Pancreas (tissue), 10 donors: ENCODE data around the gene WHRN. TPM values are rescaled to one million over a fixed set of nuclear protein-coding genes. Genes with fewer than 3 reads are reported as not detected.

Experiments
- ATAC-seq, 4 donors: fragments of 200-7000 bp; cut with Tn5 transposase; one replicate each; pipeline versions ENCODE4 v1.8.0 to v1.9.1; 2020; ENCODE audit warnings: mild to moderate bottlenecking in 4 of 4, moderate library complexity in 4 of 4
- DNase-seq, 6 donors: peaks; one replicate each; pipeline ENCODE4 v3.0.0-alpha.2; 2020
- FAIRE-seq: peaks from 2 replicates; lab custom pipeline; 2012; peaks lifted over from hg19 to GRCh38; lab: Jason Lieb, UNC
- H3K27ac ChIP-seq, 4 donors: fragments of 200-600 bp; sonication (generic); 1 replicate in 3 of 4; 2 replicates in 1 of 4; pipeline versions ENCODE4 v1.5.0 to v1.8.0; 2020
- H3K27me3 ChIP-seq, 4 donors: fragments of 200-600 bp; one replicate each; pipeline ENCODE4 v1.8.0; 2021
- H3K36me3 ChIP-seq, 3 donors: fragments of 200-600 bp; sonication (generic) in 1 of 3; one replicate each; pipeline versions ENCODE4 v1.5.0 to v1.8.0; 2020 to 2021
- H3K4me1 ChIP-seq, 3 donors: fragments of 200-600 bp; one replicate each; pipeline ENCODE4 v1.8.0; 2021
- H3K4me3 ChIP-seq, 4 donors: fragments of 200-600 bp; sonication (generic) in 2 of 4; one replicate each; pipeline versions ENCODE4 v1.5.0 to v1.8.0; 2020 to 2021
- H3K9me3 ChIP-seq, 4 donors: fragments of 200-600 bp; one replicate each; pipeline ENCODE4 v1.8.0; 2021
- CTCF ChIP-seq, 4 donors: fragments of 200-600 bp; sonication (generic) in 3 of 4; IDR thresholded peaks; one replicate each; pipeline versions ENCODE4 v1.5.0 to v1.8.0; 2021; ENCODE audit warnings: antibody characterized with exemption in 4 of 4
- WGBS, 2 donors: extraction: QIAGEN DNeasy Blood & Tissue Kit; methylation state at CpG; one replicate each; pipeline ENCODE4 v1.1.7; 2013; 5-methylcytosine and 5-hydroxymethylcytosine counted together
- intact Hi-C, 3 donors: fragments of 100-400 bp; cut with DNase I; formaldehyde crosslinking; loops; one replicate each; pipeline versions ENCODE4 v1.11.1 to v1.14.2; 2022
- polyA plus RNA-seq, 2 donors: library from polyadenylated mRNA; stranded (reverse); fragments of 200-250 nt; gene quantifications; one replicate each; pipeline ENCODE4 v1.2.3, GENCODE V29; 2013
- total RNA-seq, 6 donors: library from RNA; stranded (reverse); fragmentation: NEBNext Ultra II Directional in 4 of 6; extraction: Animal tissue kit (Norgen Biotek cat#: 25700) in 4 of 6; gene quantifications; one replicate each; pipeline versions ENCODE4 v1.2.1 to v1.2.4, GENCODE V29; 2021 to 2023
- donor health status: healthy with polysubstance abuse.
- donor health status: DM: no; HTN: no; CAD: no; lungs with moderate emphysema.
- donor health status: DM: no; HTN: no; CAD: no.
- donor health status: control.
- donor health status: control.
- donor health status: Bipolar disorder and iron deficiency.
- donor health status: DM: yes; HTN: yes; CAD: no.
- donor health status: DM: no; HTN: no; CAD: no.
- donor health status: DM: no; HTN: no; CAD: no.
- donor health status: DM: yes; HTN: yes; CAD: no.

WHRN gene
- total and polyA plus RNA-seq, 8 donors: 6.7 to 32.2 (median 8.6) TPM

- Histone ChIP-seq H3K4me1 (no peaks in the 10 kb centered on the region), H3K4me3 (no peak overlapping the region), H3K9me3 (no peaks in the 10 kb centered on the region), H3K36me3 (no peaks in the 10 kb centered on the region), H3K27ac (no peak overlapping the region), H3K27me3 (no peaks in the 10 kb centered on the region)
- intact Hi-C loops: loop anchor here in 1 of 3 donors (10.0 kb wide), 1 partner anchor 222 kb away; no protein-coding TSS in a partner anchor
- no peak for FAIRE-seq
- WGBS, 2 donors: 91 to 95% methylated on average over 14 of the region's 14 CpGs
- DNase-seq: peak in 1 of 6 donors; percentile 22
- TF ChIP-seq CTCF (IDR thresholded peaks at IDR 0.05): no peak
- no peak for ATAC-seq
Observed at GRCh38 chr9:114423181-114423580, 82.1 kb downstream of the WHRN start.

- ATAC-seq (no peak), DNase-seq (peak in 1 of 6 donors; percentile 37), FAIRE-seq (no peak)
- Histone ChIP-seq H3K36me3 (no peaks in the 10 kb centered on the region), H3K27ac (no peak overlapping the region), H3K4me3 (no peak overlapping the region), H3K4me1 (no peaks in the 10 kb centered on the region), H3K27me3 (no peaks in the 10 kb centered on the region), H3K9me3 (no peaks in the 10 kb centered on the region)
- no peak for TF ChIP-seq CTCF (IDR thresholded peaks at IDR 0.05)
- intact Hi-C loops: loop anchor here in 1 of 3 donors (10.0 kb wide), 1 partner anchor 224 kb away; no protein-coding TSS in a partner anchor
- 74 to 88% methylated on average over 2 of the region's 2 CpGs for WGBS, 2 donors
Observed at GRCh38 chr9:114421147-114421546, 84.1 kb downstream of the WHRN start.

GRCh38 chr9:114419796-114420195 lies 85.5 kb downstream of the WHRN start:
- H3K27ac ChIP-seq: no peak overlapping the region
- H3K9me3 ChIP-seq: no peaks in the 10 kb centered on the region
- TF ChIP-seq CTCF (IDR thresholded peaks at IDR 0.05): no peak
- no peak overlapping the region for H3K4me3 ChIP-seq
- WGBS, 2 donors: 90 to 98% methylated on average over 8 of the region's 8 CpGs
- no peaks in the 10 kb centered on the region for H3K4me1 ChIP-seq
- intact Hi-C loops: loop anchor here in 1 of 3 donors (10.0 kb wide), 1 partner anchor 225 kb away; no protein-coding TSS in a partner anchor
- no peak for FAIRE-seq
- no peak for DNase-seq
- H3K36me3 ChIP-seq: no peaks in the 10 kb centered on the region
- H3K27me3 ChIP-seq: no peaks in the 10 kb centered on the region
- no peak for ATAC-seq

- no peak for ATAC-seq
- Histone ChIP-seq H3K4me3 (no peak overlapping the region), H3K27ac (no peak overlapping the region), H3K9me3 (no peaks in the 10 kb centered on the region), H3K36me3 (no peaks in the 10 kb centered on the region), H3K4me1 (no peaks in the 10 kb centered on the region), H3K27me3 (no peaks in the 10 kb centered on the region)
- intact Hi-C loops: no loop called here
- TF ChIP-seq CTCF (IDR thresholded peaks at IDR 0.05): no peak
- no peak for DNase-seq
- 80 to 83% methylated on average over 6 of the region's 6 CpGs for WGBS, 2 donors
- no peak for FAIRE-seq
Observed at GRCh38 chr9:114418053-114418452, 87.2 kb downstream of the WHRN start.

GRCh38 chr9:114417511-114417910 lies 87.8 kb downstream of the WHRN start:
- ATAC-seq: no peak

More at GRCh38 chr9:114417511-114417910, 87.8 kb downstream of the WHRN start:
- WGBS, 2 donors: 61 to 69% methylated on average over 3 of the region's 3 CpGs
- DNase-seq (no peak), FAIRE-seq (no peak)
- no peak for TF ChIP-seq CTCF (IDR thresholded peaks at IDR 0.05)
- no peak overlapping the region for H3K27ac ChIP-seq
- H3K9me3 ChIP-seq: no peaks in the 10 kb centered on the region
- no peaks in the 10 kb centered on the region for H3K27me3 ChIP-seq
- no peaks in the 10 kb centered on the region for H3K36me3 ChIP-seq
- no peak overlapping the region for H3K4me3 ChIP-seq
- H3K4me1 ChIP-seq: no peaks in the 10 kb centered on the region
- intact Hi-C loops: no loop called here
